ENCODE data around the gene NINJ2. TPM values are rescaled to one million over a fixed set of nuclear protein-coding genes. Genes with fewer than 3 reads are reported as not detected.

The NINJ2 gene
- total RNA-seq, 1 experiment from 2014 or later = not detected

DNA sequence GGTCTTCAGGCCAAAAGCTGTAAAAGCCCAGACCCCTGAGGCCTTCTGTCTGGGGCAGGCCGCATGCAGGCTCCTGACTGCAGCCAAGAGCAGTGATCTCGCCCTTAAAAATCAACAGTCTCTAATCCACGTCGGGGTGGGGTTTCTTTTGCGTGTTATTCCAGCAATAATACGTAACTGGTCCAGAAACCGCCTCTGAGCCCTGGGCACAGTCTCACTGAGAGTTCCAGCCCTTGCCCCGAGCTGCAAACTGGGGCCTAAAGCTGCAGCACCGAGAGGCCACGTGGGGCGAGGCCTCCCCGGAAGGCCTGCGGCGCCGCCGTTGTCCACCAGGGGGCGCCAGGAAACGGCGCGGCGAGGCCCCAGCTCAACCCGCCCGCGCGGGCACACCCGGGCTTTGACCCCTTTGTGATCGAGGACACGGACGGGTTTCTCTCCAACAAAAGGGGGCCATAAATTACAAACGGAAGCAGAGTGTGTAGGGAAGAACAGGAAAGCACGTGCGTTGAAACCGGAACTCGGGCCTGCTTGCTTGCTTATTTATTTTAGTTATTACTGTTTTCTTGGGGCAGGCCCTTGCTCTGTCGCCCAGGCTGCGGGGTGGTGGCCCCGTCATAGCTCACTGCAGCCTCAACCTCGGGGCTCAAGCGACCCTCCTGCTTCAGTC, 87.2 kb downstream of the NINJ2 start:
- Histone ChIP-seq H3K27ac (peak overlapping the region; percentile 23; the same call in 1 of the 2 replicates), H3K4me3 (peak overlapping the region; percentile 11; the same call in 1 of the 2 replicates), H3K9me3 (replicated peaks) (no peaks in the 10 kb centered on the region), H3K36me3 (no peaks in the 10 kb centered on the region), H3K27me3 (replicated peaks) (no peaks in the 10 kb centered on the region), H3K4me1 (replicated peaks) (peaks cover 39% of the 10 kb centered on the region)
- peak; percentile 68 to 82 for DNase-seq (ENCODE audit: low read depth in 1 of 2, low spot score in 2 of 2)

DNA sequence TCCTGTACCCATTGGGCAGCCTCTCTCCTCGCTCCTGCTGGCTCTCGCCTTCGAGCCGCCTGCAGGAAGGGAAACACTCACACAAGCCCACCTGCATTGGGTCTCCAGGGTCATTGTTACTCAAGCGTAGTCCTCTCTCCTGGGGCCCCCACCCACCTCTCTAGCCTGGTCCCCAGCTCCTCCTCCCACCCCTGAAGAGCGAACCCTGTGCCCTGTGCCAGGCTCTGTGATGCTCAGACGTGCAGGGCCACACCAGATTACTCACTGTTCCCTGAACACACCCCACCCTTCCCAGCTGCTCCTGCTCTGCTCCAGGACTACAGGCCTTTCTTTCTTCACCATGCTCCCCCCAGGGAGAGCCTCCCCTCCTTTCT, 88.1 kb downstream of the NINJ2 start:
- peaks cover 49% of the 10 kb centered on the region for H3K4me1 ChIP-seq (replicated peaks)
- no peak overlapping the region for H3K27ac ChIP-seq
- H3K9me3 ChIP-seq (replicated peaks) = no peaks in the 10 kb centered on the region
- H3K27me3 ChIP-seq (replicated peaks) = no peaks in the 10 kb centered on the region
- no peaks in the 10 kb centered on the region for H3K36me3 ChIP-seq
- DNase-seq (ENCODE audit: low read depth in 1 of 2, low spot score in 2 of 2) = no peak
- H3K4me3 ChIP-seq = no peak overlapping the region

DNA sequence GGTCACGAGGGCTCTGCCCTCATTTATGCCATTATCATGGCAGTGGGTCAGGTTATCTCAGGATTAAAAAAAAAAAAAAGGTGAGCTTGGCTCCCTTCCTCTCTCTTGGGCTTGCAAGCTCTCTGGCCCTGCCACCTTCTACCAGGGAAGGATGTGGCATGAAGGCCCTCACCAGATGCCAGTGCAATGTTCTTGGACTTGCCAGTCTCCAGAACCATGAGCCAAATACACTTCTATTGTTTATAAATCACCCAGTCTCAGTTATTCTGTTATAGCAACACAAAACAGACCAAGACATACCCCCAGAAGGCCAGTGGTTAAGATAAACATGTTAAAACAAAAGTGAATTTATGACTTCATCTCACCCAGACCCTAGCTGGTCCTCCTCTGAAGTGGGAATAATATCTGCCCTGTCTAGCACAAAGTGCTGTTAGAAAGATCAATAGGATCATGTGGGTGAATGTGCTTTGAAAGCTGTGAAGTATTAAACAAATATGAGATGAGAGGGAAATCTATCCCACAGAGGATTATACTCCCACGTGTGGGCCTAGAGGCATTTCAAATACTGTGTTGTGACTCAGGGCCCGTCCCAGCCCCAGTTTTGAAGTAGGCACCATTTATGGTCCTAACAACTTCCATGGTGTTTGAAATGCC, 88.6 kb downstream of the NINJ2 start:
- H3K27me3 ChIP-seq (replicated peaks) = no peaks in the 10 kb centered on the region
- no peak overlapping the region for H3K27ac ChIP-seq
- no peaks in the 10 kb centered on the region for H3K36me3 ChIP-seq
- H3K9me3 ChIP-seq (replicated peaks) = no peaks in the 10 kb centered on the region
- H3K4me1 ChIP-seq (replicated peaks) = peaks cover 54% of the 10 kb centered on the region
- DNase-seq (ENCODE audit: low read depth in 1 of 2, low spot score in 2 of 2) = no peak
- H3K4me3 ChIP-seq = no peak overlapping the region

DNA sequence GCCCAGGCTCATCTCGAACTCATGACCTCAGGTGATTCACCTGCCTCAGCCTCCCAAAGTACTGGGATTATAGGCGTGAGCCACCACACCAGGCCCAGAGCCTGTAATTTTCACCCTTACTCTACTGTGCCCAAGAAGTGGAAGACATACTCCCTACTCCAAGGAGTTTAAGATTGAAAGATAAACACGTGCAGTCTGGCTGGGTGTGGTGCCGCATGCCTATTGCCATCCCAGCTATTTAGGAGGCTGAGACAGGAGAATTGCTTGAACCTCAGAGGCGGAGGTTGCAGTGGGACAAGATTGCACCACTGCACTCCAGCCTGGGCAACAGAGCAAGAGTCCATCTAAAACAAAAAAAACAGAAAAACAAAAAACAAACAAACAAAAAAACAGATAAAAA, 90.0 kb downstream of the NINJ2 start:
- H3K4me3 ChIP-seq = no peak overlapping the region
- no peaks in the 10 kb centered on the region for H3K9me3 ChIP-seq (replicated peaks)
- H3K27me3 ChIP-seq (replicated peaks) = no peaks in the 10 kb centered on the region
- no peak for DNase-seq (ENCODE audit: low read depth in 1 of 2, low spot score in 2 of 2)
- H3K4me1 ChIP-seq (replicated peaks) = peaks cover 58% of the 10 kb centered on the region
- no peak overlapping the region for H3K27ac ChIP-seq
- H3K36me3 ChIP-seq = no peaks in the 10 kb centered on the region

DNA sequence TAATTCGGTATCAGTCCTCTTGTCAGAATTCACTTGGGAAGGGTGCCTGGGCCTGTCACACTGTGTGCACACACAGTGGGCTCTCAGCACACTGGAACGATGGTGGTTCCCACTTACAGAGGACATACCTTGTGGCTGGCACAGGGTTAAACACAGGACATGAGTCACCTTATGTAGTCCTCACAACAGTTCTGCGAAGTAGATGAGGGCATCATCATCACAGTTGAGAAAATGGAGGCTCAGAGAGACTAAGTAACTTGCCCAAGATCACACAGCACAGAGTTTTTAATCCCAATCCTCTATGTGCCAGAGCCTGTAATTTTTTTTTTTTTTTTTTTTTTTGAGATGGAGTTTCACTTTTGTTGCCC, 90.7 kb downstream of the NINJ2 start:
- Histone ChIP-seq H3K27ac (peak overlapping the region; percentile 87), H3K27me3 (replicated peaks) (no peaks in the 10 kb centered on the region), H3K4me3 (no peak overlapping the region), H3K4me1 (replicated peaks) (peaks cover 58% of the 10 kb centered on the region), H3K9me3 (replicated peaks) (no peaks in the 10 kb centered on the region), H3K36me3 (no peaks in the 10 kb centered on the region)
- no peak for DNase-seq (ENCODE audit: low read depth in 1 of 2, low spot score in 2 of 2)

DNA sequence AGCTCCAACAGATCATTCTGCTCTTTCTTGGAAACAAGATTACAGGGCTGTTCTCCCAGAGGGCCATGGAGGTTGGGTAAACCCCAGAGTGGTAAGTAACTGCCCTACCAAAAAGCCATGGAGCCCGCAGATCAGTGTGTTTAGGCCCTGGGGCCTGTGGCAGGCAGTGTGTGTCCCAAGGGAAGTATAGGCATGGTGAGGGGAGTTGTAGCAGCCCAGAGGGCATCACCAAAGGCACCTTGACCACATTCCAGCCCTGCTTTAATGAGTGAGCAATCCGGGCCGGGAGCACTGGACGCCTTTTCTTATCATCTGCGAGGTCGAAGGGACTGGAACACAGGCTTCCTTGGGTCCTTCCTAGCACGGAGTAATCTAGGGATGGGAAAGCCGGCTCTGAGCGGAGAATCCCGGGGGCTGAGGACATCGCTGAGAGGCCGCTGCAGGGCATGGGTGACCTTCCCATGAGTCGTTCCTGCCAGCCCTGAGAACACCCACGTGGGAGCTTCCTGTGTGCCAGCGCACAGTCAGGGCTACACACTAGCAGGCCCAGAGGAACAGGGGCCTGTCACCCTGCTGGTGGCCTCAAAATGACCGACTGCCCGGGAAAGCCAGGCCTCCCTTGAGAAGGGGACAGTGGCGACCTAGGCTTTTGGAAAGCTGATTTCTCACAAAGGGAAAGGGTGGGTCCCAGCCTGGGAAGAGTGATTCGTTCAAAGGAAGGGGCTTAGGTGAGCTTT, 91.3 kb downstream of the NINJ2 start:
- Histone ChIP-seq H3K27me3 (replicated peaks) (no peaks in the 10 kb centered on the region), H3K36me3 (no peaks in the 10 kb centered on the region), H3K27ac (peak overlapping the region; percentile 87), H3K4me3 (no peak overlapping the region), H3K4me1 (replicated peaks) (peaks cover 58% of the 10 kb centered on the region), H3K9me3 (replicated peaks) (no peaks in the 10 kb centered on the region)
- peak in 1 of 2 experiments; percentile 86 for DNase-seq (ENCODE audit: low read depth in 1 of 2, low spot score in 2 of 2)

DNA sequence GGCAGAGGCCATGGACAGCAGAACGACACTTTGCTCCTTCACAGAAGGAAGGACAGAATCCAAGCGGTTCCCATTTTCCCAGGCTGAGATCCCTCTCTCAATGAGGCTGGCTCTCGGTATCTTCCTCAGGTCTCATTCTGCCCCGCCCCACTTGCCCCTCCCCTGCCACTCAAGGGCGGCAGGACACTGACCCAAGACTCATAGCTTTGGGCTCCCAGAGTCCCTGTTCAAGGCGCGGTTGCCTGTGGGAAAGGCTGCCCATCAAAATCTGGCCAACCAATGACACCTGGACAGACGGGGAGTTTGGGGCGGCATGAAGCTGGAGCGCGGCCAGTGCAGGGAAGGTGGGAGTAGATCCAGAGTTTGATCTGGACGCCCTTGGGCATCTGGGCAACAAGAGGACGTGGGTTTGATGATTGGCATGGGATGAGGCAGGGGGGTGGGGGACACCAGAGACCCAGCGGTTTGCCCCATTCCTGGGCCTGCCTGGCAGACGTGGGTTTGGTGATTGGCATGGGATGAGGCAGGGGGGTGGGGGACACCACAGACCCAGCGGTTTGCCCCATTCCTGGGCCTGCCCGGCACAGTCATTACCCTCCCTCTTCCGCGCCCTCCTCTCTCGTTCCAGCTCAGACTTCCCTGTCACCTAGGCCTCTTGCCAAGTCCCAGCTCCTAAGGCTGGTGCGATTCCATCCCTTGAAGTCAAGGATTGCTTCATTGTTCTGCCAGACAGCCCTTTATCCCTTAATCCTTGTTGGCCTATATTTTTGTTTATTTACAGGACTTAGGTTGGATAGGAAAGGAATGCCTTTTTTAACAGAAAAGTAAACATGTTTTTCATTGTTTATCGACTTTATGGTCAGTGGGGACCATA, 92.1 kb downstream of the NINJ2 start:
- H3K36me3 ChIP-seq = no peaks in the 10 kb centered on the region
- peak overlapping the region; percentile 87 for H3K27ac ChIP-seq
- DNase-seq (ENCODE audit: low read depth in 1 of 2, low spot score in 2 of 2) = peak; percentile 96
- peak overlapping the region; percentile 44 for H3K4me3 ChIP-seq
- H3K4me1 ChIP-seq (replicated peaks) = peaks cover 53% of the 10 kb centered on the region
- H3K27me3 ChIP-seq (replicated peaks) = no peaks in the 10 kb centered on the region
- no peaks in the 10 kb centered on the region for H3K9me3 ChIP-seq (replicated peaks)

DNA sequence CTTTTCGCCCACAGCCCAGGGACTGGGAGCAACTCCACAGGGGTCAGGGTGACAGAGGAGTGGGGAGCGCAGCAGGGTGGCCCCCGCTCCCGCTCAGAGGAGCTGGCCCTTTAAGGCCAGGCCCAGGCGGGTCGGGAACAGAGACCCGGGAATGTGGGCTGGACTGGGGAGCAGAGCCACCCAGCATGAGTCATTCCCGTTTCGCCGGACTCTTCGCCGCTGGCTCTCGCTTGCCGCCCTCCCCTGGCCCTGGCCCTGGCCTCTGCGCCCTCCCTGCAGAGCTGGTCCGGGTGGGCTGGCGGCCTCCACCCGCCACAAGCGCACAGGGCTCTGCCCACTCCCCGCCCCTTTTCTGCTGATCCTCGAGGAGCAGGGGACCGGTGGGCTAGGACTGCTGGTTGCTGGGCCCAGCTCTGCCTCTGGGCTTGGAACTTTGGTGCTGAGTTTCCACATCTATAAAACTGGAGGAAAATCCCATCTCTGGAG, 92.8 kb downstream of the NINJ2 start:
- Histone ChIP-seq H3K36me3 (no peaks in the 10 kb centered on the region), H3K4me1 (replicated peaks) (peaks cover 46% of the 10 kb centered on the region), H3K27ac (peak overlapping the region; percentile 75), H3K9me3 (replicated peaks) (no peaks in the 10 kb centered on the region), H3K4me3 (peak overlapping the region; percentile 44), H3K27me3 (replicated peaks) (no peaks in the 10 kb centered on the region)
- DNase-seq (ENCODE audit: low read depth in 1 of 2, low spot score in 2 of 2) = peak; percentile 92 to 93

DNA sequence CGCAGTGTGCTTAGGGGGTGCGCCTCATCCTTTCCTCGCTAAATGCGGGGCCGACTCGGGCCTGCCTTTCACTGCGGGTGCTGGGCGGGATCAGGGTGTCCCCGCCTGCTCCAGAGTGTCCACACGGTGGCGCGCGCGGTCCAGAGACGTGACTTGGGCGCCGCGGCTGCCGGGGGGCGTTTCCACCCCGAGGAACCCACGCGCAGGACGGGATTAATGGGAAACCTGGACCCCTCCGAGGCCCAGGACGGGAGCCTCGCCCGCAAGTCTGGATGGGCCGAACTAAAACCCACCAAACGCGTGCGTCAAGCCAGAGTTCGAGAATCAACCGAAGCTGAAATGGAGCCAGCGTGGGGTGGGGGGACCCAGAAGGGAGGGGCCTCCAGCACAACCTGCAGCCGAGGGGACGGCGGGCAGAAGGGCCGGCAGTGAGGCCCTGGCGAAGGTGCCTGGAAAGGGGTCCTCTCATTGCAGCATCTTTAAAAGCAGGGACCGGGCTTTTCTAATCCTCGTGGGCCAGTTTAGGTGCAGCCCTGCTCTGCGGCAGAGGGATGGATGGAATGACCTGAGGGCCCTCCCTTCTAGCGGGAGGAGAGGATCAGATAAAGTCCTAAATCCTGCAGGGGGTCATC, 93.3 kb downstream of the NINJ2 start:
- Histone ChIP-seq H3K4me1 (replicated peaks) (peaks cover 45% of the 10 kb centered on the region), H3K4me3 (peak overlapping the region; percentile 44), H3K36me3 (no peaks in the 10 kb centered on the region), H3K9me3 (replicated peaks) (no peaks in the 10 kb centered on the region), H3K27ac (peak overlapping the region; percentile 75), H3K27me3 (replicated peaks) (no peaks in the 10 kb centered on the region)
- peak; percentile 85 to 90 for DNase-seq (ENCODE audit: low read depth in 1 of 2, low spot score in 2 of 2)

DNA sequence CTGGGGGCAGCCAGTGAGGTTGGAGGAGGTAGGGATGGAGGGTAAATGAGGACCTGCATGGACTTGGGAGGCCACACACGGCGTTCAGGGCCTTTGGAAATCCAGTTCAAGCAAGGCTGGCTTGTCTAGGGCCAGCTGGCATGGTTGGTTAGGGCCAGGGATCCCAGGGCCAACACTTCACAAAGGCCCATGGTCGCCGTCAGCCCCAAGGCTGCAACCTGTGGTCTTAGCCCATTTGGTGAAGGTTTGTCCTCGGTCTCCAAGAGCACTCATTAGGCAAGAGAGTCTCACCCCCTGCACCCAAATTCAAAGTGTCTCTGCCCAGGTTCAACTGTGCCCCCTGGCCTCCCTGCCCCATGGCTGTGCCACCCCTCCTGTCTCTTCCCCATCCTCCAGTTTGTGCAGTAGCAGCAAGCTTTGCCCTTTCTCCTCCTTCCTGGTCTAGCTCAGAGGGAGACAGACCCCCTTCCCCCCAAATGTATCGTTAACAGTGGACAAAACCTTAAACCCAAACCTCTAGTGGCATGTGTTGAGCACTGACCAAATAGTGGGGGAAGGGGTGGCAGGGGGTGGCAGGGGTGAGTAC, 94.1 kb downstream of the NINJ2 start:
- no peaks in the 10 kb centered on the region for H3K9me3 ChIP-seq (replicated peaks)
- H3K27ac ChIP-seq = no peak overlapping the region
- H3K27me3 ChIP-seq (replicated peaks) = no peaks in the 10 kb centered on the region
- H3K36me3 ChIP-seq = no peaks in the 10 kb centered on the region
- DNase-seq (ENCODE audit: low read depth in 1 of 2, low spot score in 2 of 2) = no peak
- H3K4me1 ChIP-seq (replicated peaks) = peaks cover 45% of the 10 kb centered on the region
- no peak overlapping the region for H3K4me3 ChIP-seq

DNA sequence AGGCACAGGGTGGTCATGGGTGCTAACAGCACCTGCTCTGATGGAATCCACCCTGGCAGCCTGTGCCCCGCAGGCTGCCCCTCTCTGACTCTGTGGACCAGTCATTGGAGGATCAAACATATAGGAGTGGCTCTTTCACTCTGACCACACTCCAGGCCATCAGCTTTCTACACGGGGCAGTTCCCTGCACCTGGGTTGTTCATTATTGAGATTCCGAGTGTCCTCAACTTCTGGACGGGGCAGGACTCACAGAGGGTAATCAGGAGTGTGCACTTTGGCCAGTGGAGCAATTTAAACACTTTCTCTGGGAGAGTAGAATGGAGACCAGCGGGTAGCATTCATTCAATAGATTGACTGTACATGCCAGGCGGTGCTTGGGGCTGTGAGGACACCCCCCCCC, 94.8 kb downstream of the NINJ2 start:
- no peaks in the 10 kb centered on the region for H3K27me3 ChIP-seq (replicated peaks)
- no peaks in the 10 kb centered on the region for H3K9me3 ChIP-seq (replicated peaks)
- no peak overlapping the region for H3K27ac ChIP-seq
- H3K36me3 ChIP-seq = no peaks in the 10 kb centered on the region
- H3K4me1 ChIP-seq (replicated peaks) = peaks cover 43% of the 10 kb centered on the region
- H3K4me3 ChIP-seq = no peak overlapping the region
- DNase-seq (ENCODE audit: low read depth in 1 of 2, low spot score in 2 of 2) = no peak

DNA sequence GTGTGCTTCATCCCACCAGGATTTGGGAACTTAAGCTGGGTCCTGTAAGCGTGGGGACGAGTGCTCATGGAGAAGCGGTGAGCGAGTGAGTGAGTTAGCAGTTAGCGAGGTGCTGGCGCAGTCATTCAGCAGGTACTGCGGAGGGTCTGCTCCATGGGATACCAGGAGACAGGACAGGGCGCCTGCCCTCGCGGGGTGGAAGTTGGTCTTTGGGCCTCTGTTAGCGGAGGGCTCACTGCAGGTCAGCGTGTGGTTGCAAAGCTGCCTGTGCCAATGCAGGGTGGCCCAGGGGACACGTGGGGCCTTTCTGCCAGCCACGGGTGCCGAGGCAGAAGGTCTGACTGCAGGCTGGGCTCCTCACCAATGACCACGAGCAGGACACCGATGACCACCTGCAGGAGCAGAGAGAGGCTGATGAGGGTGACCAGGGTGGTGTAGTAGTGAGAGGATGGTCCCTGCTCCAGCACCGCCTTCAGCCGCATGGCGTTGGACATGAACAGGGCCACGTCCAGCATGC, 97.6 kb downstream of the NINJ2 start:
- Histone ChIP-seq H3K4me1 (replicated peaks) (peaks cover 14% of the 10 kb centered on the region), H3K9me3 (replicated peaks) (no peaks in the 10 kb centered on the region), H3K36me3 (no peaks in the 10 kb centered on the region), H3K27ac (no peak overlapping the region), H3K27me3 (replicated peaks) (peaks cover 4% of the 10 kb centered on the region; the same call in 1 of the 2 replicates), H3K4me3 (no peak overlapping the region)
- DNase-seq (ENCODE audit: low read depth in 1 of 2, low spot score in 2 of 2) = no peak

Measured in SJSA1 (cell line).